Activated B cell treated with CpG ODN at 0.5 μM for 24 hours (primary cell): ENCODE results near the gene CACTIN. TPM values are rescaled to one million over a fixed set of nuclear protein-coding genes. Genes with fewer than 3 reads are reported as not detected.

ENCODE experiments used
- ATAC-seq: fragments of 200-7000 bp; cut with Tn5 transposase; one replicate; pipeline ENCODE4 v1.10.0; 2021; ENCODE audit warnings: low read depth, mild to moderate bottlenecking, moderate library complexity
- CTCF ChIA-PET: fragments of 350-600 bp; sonication (Branson Sonifier 250); formaldehyde crosslinking; loops from one replicate; lab custom pipeline; 2021; ENCODE audit warnings: antibody characterized with exemption; lab: Charles Lee
- POLR2A ChIA-PET: fragments of 350-600 bp; sonication (Branson Sonifier 250); formaldehyde crosslinking; loops from one replicate; lab custom pipeline; 2021; ENCODE audit warnings: antibody characterized with exemption; lab: Charles Lee
- DNase-seq: peaks from one replicate; pipeline ENCODE4 v3.0.0; 2022
- H3K27ac Mint-ChIP-seq: one replicate; pipeline ENCODE4 v1.8.0; 2020; ENCODE audit warnings: mixed read lengths
- H3K27me3 Mint-ChIP-seq: one replicate; pipeline ENCODE4 v1.8.0; 2021; ENCODE audit warnings: mixed read lengths
- H3K36me3 Mint-ChIP-seq: one replicate; pipeline ENCODE4 v1.8.0; 2021; ENCODE audit warnings: low read depth, mixed read lengths
- H3K4me1 Mint-ChIP-seq: one replicate; pipeline ENCODE4 v1.8.0; 2021; ENCODE audit warnings: mixed read lengths
- H3K4me3 Mint-ChIP-seq: one replicate; pipeline ENCODE4 v1.8.0; 2020; ENCODE audit warnings: mild to moderate bottlenecking, mixed read lengths
- H3K9me3 Mint-ChIP-seq: one replicate; pipeline ENCODE4 v1.8.0; 2020; ENCODE audit warnings: mixed read lengths
- CTCF ChIP-seq: fragments of 200-600 bp; IDR thresholded peaks from one replicate; pipeline ENCODE4 v1.8.0; 2022; ENCODE audit warnings: antibody characterized with exemption, mild to moderate bottlenecking
- intact Hi-C: fragments of 100-400 bp; cut with micrococcal nuclease; formaldehyde crosslinking; loops from one replicate; pipeline ENCODE4 v1.15.1; 2024
- total RNA-seq: library from RNA; stranded (reverse); gene quantifications from 2 replicates; pipeline ENCODE4 v1.2.3, GENCODE V29; 2022

Gene CACTIN
- total RNA-seq, 1 donor from 2014 or later, result 48.1 TPM

DNA sequence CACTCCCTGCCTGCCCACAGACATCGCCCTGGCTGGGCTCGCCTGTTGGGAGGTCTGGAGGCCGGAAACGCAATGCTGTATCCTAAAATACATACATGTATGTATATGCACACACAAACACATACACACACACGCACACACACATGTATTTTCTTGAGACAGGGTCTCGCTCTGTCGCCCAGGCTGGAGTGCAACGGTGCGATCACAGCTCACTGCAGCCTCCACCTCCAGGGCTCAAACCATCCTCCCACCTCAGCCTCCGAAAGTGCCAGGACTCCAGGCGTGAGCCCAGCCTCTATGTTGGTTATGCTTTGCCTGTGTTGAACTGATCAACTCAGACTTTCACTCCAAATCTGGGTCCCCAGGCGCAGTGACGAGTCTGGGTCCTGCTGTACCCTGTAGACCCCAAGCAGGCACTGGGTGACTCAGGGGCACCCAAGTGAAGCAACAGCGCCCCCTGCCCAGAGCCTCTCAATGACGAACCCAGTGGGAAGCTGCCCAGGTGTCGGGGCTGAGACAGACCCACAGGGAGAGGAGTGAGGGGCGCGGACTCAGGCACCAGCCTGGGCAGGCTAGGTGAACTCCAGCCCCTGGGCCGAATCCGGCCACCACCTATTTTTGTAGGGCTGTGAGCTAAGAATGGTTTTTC is 27.4 kb upstream of the CACTIN start:
- Mint-ChIP-seq H3K27ac (no peak overlapping the region), H3K36me3 (peaks cover 39% of the 10 kb centered on the region), H3K4me1 (peaks cover 4% of the 10 kb centered on the region), H3K4me3 (no peak overlapping the region), H3K9me3 (no peaks in the 10 kb centered on the region), H3K27me3 (no peaks in the 10 kb centered on the region)
- DNase-seq (no peak), ATAC-seq (no peak)
- intact Hi-C loops, result no loop called here
- CTCF ChIA-PET, result no interaction called here
- no peak for TF ChIP-seq CTCF
- POLR2A ChIA-PET, result interaction anchor here (0.5 kb wide), 2 partner anchors 330 to 539 kb away, joined by 3 to 5 read pairs; no protein-coding TSS in a partner anchor

DNA sequence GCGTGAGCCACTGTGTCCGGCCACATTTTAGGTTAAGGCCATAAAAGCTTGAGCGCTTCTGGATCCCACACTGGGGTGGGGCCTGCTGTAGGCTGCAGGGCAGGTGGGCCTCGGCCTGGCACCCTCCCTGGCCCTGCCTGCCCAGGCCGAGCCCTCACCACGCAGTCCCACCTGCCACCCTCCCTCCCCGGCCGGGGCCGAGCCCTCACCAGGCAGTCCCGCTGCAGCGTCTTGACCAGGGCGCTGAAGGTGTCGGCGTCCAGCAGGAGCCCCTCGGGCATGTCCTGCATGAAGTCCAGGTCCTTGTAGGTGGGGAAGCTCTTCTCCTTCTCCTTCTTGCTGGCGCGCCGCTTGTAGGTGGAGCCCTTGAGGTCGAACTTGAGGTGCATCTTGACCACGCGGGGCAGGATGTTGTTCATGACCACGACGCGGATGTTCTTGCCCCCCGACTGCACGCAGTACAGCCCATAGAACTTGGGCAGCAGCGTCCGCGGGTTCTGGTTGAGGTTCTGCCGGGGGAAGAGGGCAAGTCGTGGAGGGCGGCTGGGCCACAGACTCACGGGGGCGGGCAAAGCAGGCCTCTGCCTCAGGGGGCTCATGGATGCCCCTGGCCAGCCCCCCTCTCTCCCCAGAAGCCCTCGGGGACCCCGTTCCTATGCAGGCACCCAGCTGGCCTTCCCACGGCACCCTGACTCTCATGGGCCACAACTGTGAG is 26.6 kb upstream of the CACTIN start:
- intact Hi-C loops, result no loop called here

DNA sequence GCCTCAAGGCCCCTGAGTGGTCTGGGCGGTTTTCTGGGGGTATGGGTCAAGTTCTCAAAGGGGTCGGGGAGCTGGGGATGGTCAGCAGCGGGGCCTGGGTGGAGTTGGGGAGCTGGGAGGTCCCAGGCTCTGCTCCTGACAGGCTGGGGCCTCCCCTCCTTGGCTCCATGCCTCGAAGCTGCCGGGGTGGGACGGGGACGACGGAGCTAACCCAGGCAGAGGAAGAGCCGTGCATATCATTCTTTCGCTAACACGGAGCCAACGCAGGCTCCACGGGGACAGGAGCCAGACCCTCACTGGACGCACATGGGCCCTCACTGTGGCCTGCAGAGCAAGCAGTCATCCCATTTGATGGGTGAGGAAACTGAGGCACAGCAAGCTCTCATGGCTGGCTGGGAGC is 25.8 kb upstream of the CACTIN start:
- CTCF ChIA-PET, result no interaction called here
- peaks cover 29% of the 10 kb centered on the region for H3K36me3 Mint-ChIP-seq
- POLR2A ChIA-PET, result no interaction called here
- no peaks in the 10 kb centered on the region for H3K9me3 Mint-ChIP-seq
- ATAC-seq, result no peak
- H3K4me1 Mint-ChIP-seq, result peaks cover 4% of the 10 kb centered on the region
- intact Hi-C loops, result no loop called here
- H3K4me3 Mint-ChIP-seq, result no peak overlapping the region
- no peaks in the 10 kb centered on the region for H3K27me3 Mint-ChIP-seq
- no peak for TF ChIP-seq CTCF
- no peak overlapping the region for H3K27ac Mint-ChIP-seq
- no peak for DNase-seq

More for the DNA sequence above, 26.6 kb upstream of the CACTIN start:
- TF ChIP-seq CTCF, result no peak
- no peak overlapping the region for H3K27ac Mint-ChIP-seq
- ATAC-seq (no peak), DNase-seq (no peak)
- CTCF ChIA-PET, result no interaction called here
- POLR2A ChIA-PET, result interaction anchor here (0.5 kb wide), 1 partner anchor 331 kb away, joined by 3 read pairs; no protein-coding TSS in a partner anchor
- no peak overlapping the region for H3K4me3 Mint-ChIP-seq
- no peaks in the 10 kb centered on the region for H3K9me3 Mint-ChIP-seq
- H3K36me3 Mint-ChIP-seq, result peaks cover 37% of the 10 kb centered on the region
- H3K4me1 Mint-ChIP-seq, result peaks cover 4% of the 10 kb centered on the region
- no peaks in the 10 kb centered on the region for H3K27me3 Mint-ChIP-seq

DNA sequence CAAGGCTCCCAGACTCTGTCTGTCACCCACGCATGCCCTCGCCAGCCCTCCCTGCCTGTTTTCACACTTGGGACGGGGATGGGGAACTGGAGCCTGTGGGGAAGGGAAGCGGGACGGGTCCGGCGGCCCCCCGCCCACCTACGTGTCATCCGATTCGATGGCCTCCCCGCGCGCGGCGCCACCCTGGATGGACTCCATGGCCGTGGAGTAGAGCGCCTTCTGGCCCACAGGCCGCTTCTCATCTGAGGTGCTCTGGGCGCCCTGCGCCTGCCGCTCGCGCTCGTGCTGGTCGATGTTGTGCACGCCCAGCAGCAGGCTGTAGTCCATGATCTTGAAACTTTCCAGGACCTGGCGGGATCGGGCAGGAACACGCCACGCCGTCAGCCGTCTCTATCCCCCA is 25.1 kb upstream of the CACTIN start:
- ChIA-PET POLR2A (no interaction called here), CTCF (no interaction called here)
- TF ChIP-seq CTCF, result no peak
- ATAC-seq, result no peak
- H3K36me3 Mint-ChIP-seq, result peaks cover 23% of the 10 kb centered on the region
- H3K9me3 Mint-ChIP-seq, result no peaks in the 10 kb centered on the region
- peaks cover 4% of the 10 kb centered on the region for H3K4me1 Mint-ChIP-seq
- H3K27ac Mint-ChIP-seq, result no peak overlapping the region
- no peak overlapping the region for H3K4me3 Mint-ChIP-seq
- no peak for DNase-seq
- intact Hi-C loops, result no loop called here
- H3K27me3 Mint-ChIP-seq, result no peaks in the 10 kb centered on the region

DNA sequence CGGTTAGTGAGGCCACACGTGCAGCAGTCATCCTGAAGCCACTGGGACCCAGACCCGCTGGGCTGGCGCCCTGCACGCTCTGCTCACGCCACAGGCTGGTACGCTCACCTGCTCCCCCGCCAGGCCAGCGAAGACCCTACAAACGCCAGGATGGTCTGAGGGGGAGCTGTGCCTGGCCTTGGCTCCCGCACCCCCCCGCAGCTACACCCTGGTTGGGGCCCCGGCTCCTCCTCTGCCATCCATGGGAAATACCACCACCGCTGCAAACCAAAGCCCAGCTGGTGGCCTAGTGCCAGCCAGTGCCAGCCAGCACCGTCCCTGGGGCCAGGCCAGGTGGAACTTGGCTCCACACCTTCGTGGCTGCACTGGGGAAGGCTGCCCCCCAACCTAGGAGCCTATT is 23.3 kb upstream of the CACTIN start:
- no peak overlapping the region for H3K27ac Mint-ChIP-seq
- no peaks in the 10 kb centered on the region for H3K9me3 Mint-ChIP-seq
- POLR2A ChIA-PET, result no interaction called here
- CTCF ChIA-PET, result no interaction called here
- H3K4me1 Mint-ChIP-seq, result no peaks in the 10 kb centered on the region
- H3K4me3 Mint-ChIP-seq, result no peak overlapping the region
- DNase-seq, result no peak
- no peak for ATAC-seq
- intact Hi-C loops, result no loop called here
- no peaks in the 10 kb centered on the region for H3K27me3 Mint-ChIP-seq
- no peak for TF ChIP-seq CTCF
- H3K36me3 Mint-ChIP-seq, result peaks cover 29% of the 10 kb centered on the region
